NCI-H460 (cell line): Measurements from ENCODE around the gene ATG4D. TPM values are rescaled to one million over a fixed set of nuclear protein-coding genes. Genes with fewer than 3 reads are reported as not detected.
"Not testable (repeated sequence)": the region's sequence is repeated elsewhere in the genome, so short reads cannot be mapped to it uniquely, and the experiment has no call there.

ENCODE experiments used
- DNase-seq: peaks from one replicate; pipeline ENCODE4 v3.0.0-alpha.2; 2016; ENCODE audit warnings: low read depth; ENCODE audit errors: extremely low read depth
- total RNA-seq: library from RNA; depleted of rRNA; stranded (reverse); fragments of >200 nt; shearing (Covaris generic); gene quantifications from 2 replicates; pipeline ENCODE4 v1.2.3, GENCODE V29; 2014

Gene ATG4D
- total RNA-seq, 1 experiment from 2014 or later, result 27.4 TPM

DNA sequence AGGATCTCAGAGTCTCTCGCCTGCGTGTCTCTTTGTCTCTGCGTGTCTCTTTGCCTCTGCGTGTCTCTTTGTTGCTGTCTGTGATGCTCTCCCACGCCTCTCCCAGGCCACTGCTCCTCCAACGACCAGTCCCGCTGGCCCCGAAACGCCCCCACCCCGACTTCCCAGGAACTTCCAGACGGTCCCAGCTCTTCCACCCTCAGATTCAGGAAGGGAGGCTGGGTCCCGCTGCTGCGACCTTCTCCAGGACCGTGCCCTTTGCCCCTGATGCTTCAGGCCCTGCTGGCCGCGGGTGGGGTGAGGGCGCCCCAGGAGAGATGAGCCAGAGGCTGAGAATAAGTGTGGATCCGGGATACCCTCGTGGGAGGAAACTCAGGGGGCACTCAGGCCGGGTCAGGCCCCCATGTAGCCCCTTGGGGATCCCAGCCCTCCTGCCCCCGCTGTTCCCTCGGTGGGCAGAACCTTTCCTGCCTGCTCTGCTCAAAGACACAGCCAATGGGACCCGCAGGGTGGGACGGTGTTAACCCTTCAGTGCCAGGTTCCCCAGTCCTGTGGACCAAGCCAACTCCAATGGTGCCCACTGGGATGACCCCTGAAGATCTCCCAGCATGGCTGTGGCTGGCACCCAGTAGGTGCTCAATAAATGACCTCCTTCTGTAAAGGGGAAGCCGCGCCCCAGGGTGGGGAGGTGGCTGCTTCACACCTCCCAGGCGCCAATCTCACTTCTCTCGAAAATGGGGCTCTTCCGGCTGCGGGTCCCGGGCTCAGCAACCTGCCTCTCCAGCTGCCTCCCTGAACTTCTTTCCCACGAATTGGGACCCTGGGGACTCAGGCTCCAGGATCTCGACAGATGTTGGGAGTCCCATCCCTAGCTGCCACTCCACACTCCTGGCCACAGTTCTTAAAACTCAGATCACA is 25.0 kb upstream of the ATG4D start:
- DNase-seq, result no peak

- no peak for DNase-seq
These were observed 24.3 kb upstream of the ATG4D start for GRCh38 chr19:10519421-10519820.

GRCh38 chr19:10520652-10521318 is 22.9 kb upstream of the ATG4D start:
- DNase-seq, result no peak

DNA sequence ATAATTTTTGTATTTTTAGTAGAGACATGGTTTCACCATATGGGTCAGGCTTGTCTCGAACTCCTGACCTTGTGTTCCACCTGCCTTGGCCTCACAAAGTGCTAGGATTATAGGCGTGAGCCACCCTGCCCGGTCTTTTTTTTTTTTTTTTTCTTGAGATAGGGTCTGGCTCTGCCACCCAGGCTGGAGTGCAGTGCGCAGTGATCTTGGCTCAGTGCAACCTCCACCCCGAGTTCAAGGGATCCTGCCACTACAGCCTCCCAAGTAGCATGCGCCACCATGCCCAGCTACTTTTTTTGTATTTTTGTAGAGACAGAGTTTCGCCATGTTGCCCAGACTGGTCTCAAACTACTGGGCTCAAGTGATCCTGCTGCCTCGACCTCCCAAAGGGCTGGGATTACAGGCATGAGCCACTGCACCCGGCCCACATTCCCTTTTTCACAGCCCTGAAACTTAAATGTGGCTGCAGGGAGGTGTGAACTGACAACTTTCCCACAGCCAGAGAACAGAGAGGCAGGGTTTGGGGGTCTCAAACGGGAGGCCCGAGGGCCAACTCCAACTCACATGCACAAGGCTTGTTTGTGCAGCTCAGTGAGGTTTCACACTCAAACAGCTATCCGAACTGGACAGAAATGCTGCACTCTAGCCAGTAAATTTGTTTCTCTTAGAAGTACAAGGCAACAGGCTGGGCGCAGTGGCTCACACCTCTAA is 22.1 kb upstream of the ATG4D start:
- no peak for DNase-seq

DNA sequence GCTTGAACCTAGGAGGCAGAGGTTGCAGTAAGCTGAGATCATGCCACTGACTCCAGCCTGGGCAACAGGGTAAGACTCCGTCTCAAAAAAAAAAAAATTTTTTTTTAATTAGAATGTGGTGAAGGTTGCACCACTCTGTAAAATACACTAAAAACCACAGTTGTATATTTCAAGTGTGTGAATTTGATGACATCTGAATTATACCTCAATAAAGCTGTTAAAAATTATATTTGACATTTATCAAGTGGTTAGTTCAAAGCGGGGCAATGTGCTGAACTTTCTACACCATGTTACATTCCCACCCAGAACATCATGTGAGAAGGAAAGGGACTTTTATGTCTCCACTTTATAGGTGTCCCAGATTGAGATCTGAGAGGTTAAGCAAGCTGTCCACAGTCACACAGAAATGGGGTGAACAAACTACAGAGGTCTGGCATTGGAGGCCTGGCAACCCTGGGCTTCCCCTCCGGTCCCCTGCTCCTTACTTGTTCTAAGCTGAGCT is 20.5 kb upstream of the ATG4D start:
- DNase-seq, result no peak

DNA sequence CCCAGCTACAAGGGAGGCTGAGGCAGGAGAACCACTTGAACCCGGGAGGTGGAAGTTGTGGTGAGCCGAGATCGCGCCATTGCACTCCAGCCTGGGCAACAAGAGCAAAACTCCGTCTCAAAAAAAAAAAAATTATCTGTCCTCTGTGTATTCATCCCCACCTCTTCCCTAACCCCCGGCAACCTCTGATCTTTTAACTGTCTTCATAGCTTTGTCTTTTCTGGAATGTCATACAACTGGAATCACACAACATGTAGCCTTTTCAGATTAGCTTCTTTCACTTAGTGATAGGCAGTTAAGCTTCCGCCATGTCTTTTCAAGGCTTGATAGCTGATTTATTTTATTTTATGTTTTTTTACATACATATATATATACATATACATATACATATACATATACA is 18.1 kb upstream of the ATG4D start:
- DNase-seq, result no peak

DNA sequence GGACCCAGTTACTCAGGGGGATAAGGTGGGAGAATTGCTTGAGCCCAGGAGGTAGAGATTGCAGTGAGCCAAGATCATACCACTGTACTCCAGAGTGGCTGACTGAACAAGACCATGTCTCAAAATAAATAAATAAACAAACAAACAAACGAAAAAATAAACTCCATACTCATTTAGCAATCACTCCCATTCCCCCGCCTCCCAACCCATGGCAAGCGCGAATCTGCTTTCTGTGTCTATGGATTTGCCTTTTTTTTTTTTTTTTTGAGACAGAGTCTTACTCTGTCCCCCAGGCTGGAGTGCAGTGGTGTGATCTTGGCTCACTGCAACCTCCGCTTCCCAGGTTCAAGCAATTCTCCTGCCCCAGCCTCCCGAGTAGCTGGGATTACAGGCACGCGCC is 16.8 kb upstream of the ATG4D start:
- DNase-seq, result not testable (repeated sequence)

- DNase-seq, result no peak
These were observed 11.2 kb upstream of the ATG4D start for GRCh38 chr19:10532457-10532856.

DNA sequence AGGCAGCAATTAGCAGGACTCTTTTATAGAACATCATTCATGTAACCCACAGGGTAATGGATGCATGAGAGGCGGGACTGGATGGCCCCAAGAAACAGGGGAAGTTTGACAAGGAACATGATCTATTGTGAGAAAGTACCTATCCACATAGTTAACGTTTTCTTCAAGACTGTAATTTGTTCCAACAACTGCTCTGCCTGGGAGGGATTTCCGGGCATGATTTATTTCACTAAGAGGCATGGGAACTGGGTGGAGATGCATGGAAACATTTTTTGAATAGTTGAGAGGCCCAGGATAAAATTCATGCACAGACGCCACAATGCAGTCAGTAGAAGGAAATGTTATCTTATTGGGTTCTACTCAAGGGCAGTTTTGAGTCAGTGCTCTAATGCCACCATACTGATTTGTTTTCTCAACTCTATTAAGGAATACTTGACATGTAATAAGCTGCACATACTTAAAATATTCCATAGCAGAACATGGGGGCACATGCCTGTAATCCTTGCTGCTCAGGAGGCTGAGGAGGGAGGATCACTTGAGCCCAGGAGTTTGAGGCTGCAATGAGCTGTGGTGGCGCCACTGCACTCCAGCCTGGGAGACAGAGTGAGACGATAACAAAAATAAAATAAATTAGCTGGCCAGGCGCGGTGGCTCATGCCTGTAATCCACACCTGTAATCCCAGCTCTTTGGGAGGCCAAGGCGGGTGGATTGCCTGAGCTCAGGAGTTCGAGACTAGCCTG is 9.9 kb upstream of the ATG4D start:
- DNase-seq, result no peak

GRCh38 chr19:10535613-10536012 is 8.1 kb upstream of the ATG4D start:
- DNase-seq, result no peak

DNA sequence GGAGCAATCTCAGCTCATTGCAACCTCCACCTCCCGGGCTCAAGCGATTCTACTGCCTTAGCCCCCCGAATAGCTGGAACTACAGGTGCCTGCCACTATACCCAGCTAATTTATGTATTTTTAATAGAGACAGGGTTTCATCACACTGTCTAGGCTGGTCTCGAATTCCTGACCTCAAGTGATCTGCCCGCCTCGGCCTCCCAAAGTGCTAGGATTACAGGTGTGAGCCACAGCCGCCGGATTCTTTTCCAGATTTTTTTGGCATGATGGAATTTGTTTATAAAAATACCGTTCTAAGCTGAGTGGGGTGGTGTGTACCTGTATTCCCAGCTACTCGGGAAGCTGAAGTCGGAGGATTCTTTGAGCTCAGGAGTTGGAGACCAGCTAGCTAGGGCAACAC is 6.0 kb upstream of the ATG4D start:
- DNase-seq, result no peak

DNA sequence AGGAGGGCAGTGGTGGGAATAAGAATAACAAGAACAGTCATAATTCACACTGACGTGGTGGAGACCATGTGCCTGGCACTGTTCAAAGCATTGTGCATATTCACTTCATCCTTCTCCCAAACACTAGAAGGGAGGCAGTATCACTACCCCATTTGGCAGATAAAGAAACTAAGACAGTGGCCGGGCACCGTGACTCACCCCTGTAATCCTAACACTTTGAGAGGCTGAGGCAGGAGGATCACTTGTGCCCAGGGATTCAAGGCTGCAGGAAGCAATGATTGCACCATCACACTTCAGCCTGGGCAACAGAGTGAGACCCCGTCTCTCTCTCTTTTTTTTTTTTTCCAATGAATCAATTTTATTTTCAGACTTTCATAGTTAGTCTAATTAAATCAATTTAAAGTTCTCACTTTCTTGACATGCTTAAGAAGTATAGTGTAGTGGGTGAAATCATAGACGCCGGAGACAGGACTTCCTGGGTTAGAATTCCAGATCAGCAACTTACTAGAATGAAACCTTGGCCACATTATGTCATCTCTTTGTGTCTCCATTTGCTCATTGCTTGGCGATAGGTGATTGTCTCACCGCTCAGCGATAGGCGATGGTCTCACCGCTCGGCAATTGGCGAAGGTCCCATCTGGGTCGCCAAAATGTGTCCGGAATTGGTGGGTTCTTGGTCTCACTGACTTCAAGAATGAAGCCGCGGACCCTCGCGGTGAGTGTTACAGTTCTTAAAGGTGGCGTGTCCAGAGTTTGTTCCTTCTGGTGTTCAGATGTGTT is 5.3 kb upstream of the ATG4D start:
- DNase-seq, result no peak

GRCh38 chr19:10539016-10539415 is 4.7 kb upstream of the ATG4D start:
- not testable (repeated sequence) for DNase-seq

DNA sequence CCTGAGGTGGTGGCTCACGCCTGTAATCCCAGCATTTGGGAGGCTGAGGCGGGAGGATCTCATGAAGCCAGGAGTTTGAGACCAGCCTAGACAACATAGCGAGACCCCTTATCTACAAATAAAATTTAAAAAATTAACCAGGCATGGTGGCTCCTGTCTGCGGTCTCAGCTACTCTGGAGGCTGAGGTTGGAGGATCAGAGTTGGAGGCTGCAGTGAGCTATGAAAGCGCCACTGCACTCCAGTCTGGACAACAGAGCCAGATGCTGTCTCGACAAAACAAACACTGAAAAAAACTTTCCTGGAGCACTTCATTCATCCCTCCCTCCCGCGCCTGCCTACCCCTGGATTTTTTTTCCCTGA is 665 bp upstream of the ATG4D start:
- no peak for DNase-seq

- no peak for DNase-seq
These were observed 593 bp downstream of the ATG4D start for GRCh38 chr19:10544242-10544752.

- no peak for DNase-seq
These were observed 1.1 kb downstream of the ATG4D start for GRCh38 chr19:10544753-10545251.

DNA sequence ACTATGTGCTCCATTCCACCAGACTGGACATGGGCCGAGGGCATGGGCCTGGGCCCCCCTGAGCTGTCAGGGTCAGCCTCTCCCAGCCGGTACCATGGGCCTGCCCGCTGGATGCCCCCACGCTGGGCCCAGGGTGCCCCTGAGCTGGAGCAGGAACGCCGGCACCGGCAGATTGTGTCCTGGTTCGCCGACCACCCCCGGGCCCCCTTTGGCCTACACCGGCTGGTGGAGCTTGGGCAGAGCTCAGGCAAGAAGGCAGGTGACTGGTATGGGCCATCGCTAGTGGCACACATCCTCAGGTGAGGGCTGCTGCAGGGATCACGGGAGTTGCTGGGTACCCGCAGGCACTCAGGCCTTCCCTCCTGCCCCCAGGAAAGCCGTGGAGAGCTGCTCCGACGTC is 3.1 kb downstream of the ATG4D start:
- no peak for DNase-seq

- DNase-seq, result no peak
These were observed 5.1 kb downstream of the ATG4D start for GRCh38 chr19:10548746-10549276.

DNA sequence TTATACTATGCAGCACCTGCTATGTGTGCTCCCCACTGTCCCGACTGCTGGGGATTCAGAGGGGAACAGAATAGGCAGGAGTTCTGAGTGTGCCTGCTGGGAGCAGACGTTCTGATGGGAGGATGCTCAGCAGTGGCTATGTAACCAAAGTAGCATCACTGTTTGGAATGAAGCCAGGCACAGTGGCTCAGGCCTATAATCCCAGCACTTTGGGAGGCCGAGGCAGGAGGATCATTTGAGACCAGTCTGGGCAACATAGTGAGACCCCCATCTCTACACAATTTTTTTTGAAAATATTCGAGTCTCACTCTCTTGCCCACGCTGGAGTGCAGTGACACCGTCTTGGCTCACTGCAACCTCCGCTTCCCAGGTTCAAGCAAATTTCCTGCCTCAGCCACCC is 6.0 kb downstream of the ATG4D start:
- DNase-seq, result no peak
